ENCODE measurements around the gene GRK5.

The GRK5 gene

DNA sequence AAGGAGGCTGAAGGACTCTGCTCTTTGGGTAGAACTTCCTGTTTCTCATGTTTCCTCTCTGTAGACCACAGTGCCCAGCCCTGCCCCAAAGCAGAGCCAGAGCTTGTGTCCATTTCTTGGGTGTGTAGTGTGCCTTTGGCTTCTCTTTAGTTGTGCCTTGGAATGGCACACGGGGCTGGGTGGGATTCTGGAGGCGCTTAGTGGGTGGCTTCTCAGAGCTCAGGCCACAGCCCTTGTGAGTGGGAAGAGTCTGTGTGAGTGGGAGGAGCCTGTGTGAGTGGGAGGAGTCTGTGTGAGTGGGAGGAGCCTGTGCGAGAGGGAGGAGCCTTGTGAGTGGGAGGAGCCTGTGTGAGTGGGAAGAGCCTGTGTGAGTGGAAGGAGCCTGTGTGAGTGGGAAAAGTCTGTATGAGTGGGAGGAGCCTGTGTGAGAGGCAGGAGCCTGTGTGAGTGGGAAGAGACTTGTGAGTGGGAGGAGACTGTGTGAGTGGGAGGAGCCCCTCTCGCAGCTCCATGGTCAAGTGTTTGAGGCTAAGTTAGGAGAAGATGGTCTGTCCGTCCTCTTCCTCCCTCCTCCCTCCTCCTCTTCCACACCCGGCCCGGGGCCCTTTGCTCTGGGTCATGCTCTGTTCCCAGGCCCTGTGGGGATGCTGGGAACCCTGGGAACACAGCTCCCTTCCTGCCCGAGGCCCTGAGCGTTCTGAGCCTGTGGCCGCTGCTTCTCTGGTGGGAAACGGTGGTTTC is 153.0 kb downstream of the GRK5 start:
- no peak overlapping the region for H4K5ac ChIP-seq (ENCODE audit: low read length)
- no peaks in the 10 kb centered on the region for H3K36me3 ChIP-seq (ENCODE audit: control insufficient read depth, insufficient read depth, low read length)
- H2BK120ac ChIP-seq (ENCODE audit: low read depth, low read length) = no peak overlapping the region
- H3K4me3 ChIP-seq (ENCODE audit: low read length) = no peak overlapping the region
- no peak overlapping the region for H3K4ac ChIP-seq (ENCODE audit: low read depth, low read length)
- no peaks in the 10 kb centered on the region for H3K4me1 ChIP-seq (ENCODE audit: control insufficient read depth, low read depth, low read length)
- WGBS (ENCODE audit: extremely low coverage, insufficient coverage, low lambda C conversion rate) = no CpG with 5 or more reads among the region's 11 CpGs
- H3K27ac ChIP-seq (ENCODE audit: low read depth, low read length) = no peak overlapping the region
- DNase-seq = no peak
- H3K23ac ChIP-seq (ENCODE audit: low read length) = no peak overlapping the region
- H3K4me2 ChIP-seq (ENCODE audit: low read length) = no peak overlapping the region
- H4K8ac ChIP-seq (ENCODE audit: low read depth, low read length) = no peak overlapping the region
- H2AK5ac ChIP-seq (ENCODE audit: low read length) = no peak overlapping the region
- no peak overlapping the region for H3K9ac ChIP-seq (ENCODE audit: low read length)
- no peaks in the 10 kb centered on the region for H3K27me3 ChIP-seq (ENCODE audit: insufficient read depth, low read length, poor library complexity)
- H3K18ac ChIP-seq (ENCODE audit: low read length) = no peak overlapping the region
- H2BK5ac ChIP-seq (ENCODE audit: low read length) = no peak overlapping the region
- H3K79me2 ChIP-seq (ENCODE audit: control insufficient read depth, insufficient read depth, low read length) = no peaks in the 10 kb centered on the region
- no peaks in the 10 kb centered on the region for H3K79me1 ChIP-seq (ENCODE audit: low read length)
- no peak overlapping the region for H3K56ac ChIP-seq (ENCODE audit: low read length)
- no peak overlapping the region for H2BK15ac ChIP-seq (replicated peaks; ENCODE audit: low read depth)

DNA sequence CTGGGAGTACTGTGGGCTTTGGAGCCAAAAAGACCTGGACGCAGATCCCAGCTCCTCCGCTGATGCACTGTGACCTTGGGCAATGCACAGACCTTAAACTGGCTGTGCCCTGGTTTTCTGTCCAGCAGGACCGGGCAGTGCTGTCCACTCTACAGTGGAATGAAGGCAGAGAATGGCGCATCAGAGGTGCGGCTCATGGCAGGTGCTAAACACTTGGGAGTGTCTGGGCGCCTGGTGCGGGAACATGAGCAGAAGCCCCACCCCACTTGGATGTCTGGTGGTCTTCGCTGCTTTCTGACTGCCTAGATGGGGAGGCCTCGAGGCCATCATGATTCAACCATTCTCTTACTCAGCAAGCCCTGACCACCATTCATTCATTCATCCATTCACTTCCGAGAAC is 153.7 kb downstream of the GRK5 start:
- Histone ChIP-seq H3K36me3 (ENCODE audit: control insufficient read depth, insufficient read depth, low read length) (no peaks in the 10 kb centered on the region), H3K4ac (ENCODE audit: low read depth, low read length) (no peak overlapping the region), H3K4me1 (ENCODE audit: control insufficient read depth, low read depth, low read length) (no peaks in the 10 kb centered on the region), H2BK5ac (ENCODE audit: low read length) (no peak overlapping the region), H3K4me2 (ENCODE audit: low read length) (no peak overlapping the region), H3K79me1 (ENCODE audit: low read length) (no peaks in the 10 kb centered on the region), H2AK5ac (ENCODE audit: low read length) (no peak overlapping the region), H4K5ac (ENCODE audit: low read length) (no peak overlapping the region), H3K56ac (ENCODE audit: low read length) (no peak overlapping the region), H3K4me3 (ENCODE audit: low read length) (no peak overlapping the region), H3K18ac (ENCODE audit: low read length) (no peak overlapping the region), H4K8ac (ENCODE audit: low read depth, low read length) (no peak overlapping the region), H3K79me2 (ENCODE audit: control insufficient read depth, insufficient read depth, low read length) (no peaks in the 10 kb centered on the region), H3K27me3 (ENCODE audit: insufficient read depth, low read length, poor library complexity) (no peaks in the 10 kb centered on the region), H3K27ac (ENCODE audit: low read depth, low read length) (no peak overlapping the region), H2BK120ac (ENCODE audit: low read depth, low read length) (no peak overlapping the region), H2BK15ac (replicated peaks; ENCODE audit: low read depth) (no peak overlapping the region), H3K9ac (ENCODE audit: low read length) (no peak overlapping the region), H3K23ac (ENCODE audit: low read length) (no peak overlapping the region)
- no peak for DNase-seq
- WGBS (ENCODE audit: extremely low coverage, insufficient coverage, low lambda C conversion rate) = no CpG with 5 or more reads among the region's 10 CpGs

DNA sequence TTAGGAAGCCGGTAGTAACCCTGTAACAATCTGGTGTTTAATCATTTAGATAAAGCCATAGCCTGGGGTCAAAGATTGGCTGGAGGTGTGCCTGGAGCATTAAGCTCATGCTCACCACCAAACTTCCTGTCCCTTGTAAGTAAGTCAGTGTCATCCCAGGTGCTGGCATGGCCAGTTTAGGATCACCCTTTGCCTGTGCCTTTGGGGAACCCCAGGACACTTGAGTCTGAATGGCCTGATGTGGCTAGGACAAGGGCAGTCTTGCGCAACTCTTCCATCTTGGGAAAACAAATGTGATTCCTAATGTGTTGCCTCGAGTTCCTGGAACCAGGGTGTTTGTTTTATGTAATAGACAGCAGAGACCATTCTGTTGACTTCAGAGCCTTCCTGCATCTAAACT is 154.8 kb downstream of the GRK5 start:
- peaks cover 4% of the 10 kb centered on the region for H3K4me1 ChIP-seq (ENCODE audit: control insufficient read depth, low read depth, low read length)
- H3K4ac ChIP-seq (ENCODE audit: low read depth, low read length) = no peak overlapping the region
- no peak overlapping the region for H4K5ac ChIP-seq (ENCODE audit: low read length)
- no peak overlapping the region for H3K56ac ChIP-seq (ENCODE audit: low read length)
- no peak overlapping the region for H3K4me3 ChIP-seq (ENCODE audit: low read length)
- no peak overlapping the region for H3K4me2 ChIP-seq (ENCODE audit: low read length)
- H3K79me1 ChIP-seq (ENCODE audit: low read length) = no peaks in the 10 kb centered on the region
- H3K9ac ChIP-seq (ENCODE audit: low read length) = no peak overlapping the region
- H3K27me3 ChIP-seq (ENCODE audit: insufficient read depth, low read length, poor library complexity) = no peaks in the 10 kb centered on the region
- no peak overlapping the region for H4K8ac ChIP-seq (ENCODE audit: low read depth, low read length)
- no peak overlapping the region for H2BK120ac ChIP-seq (ENCODE audit: low read depth, low read length)
- H2BK5ac ChIP-seq (ENCODE audit: low read length) = no peak overlapping the region
- no peak overlapping the region for H3K23ac ChIP-seq (ENCODE audit: low read length)
- no peaks in the 10 kb centered on the region for H3K36me3 ChIP-seq (ENCODE audit: control insufficient read depth, insufficient read depth, low read length)
- WGBS (ENCODE audit: extremely low coverage, insufficient coverage, low lambda C conversion rate) = no CpG with 5 or more reads among the region's 3 CpGs
- H3K18ac ChIP-seq (ENCODE audit: low read length) = no peak overlapping the region
- no peak for DNase-seq
- H3K27ac ChIP-seq (ENCODE audit: low read depth, low read length) = no peak overlapping the region
- H2BK15ac ChIP-seq (replicated peaks; ENCODE audit: low read depth) = no peak overlapping the region
- H2AK5ac ChIP-seq (ENCODE audit: low read length) = no peak overlapping the region
- no peaks in the 10 kb centered on the region for H3K79me2 ChIP-seq (ENCODE audit: control insufficient read depth, insufficient read depth, low read length)

DNA sequence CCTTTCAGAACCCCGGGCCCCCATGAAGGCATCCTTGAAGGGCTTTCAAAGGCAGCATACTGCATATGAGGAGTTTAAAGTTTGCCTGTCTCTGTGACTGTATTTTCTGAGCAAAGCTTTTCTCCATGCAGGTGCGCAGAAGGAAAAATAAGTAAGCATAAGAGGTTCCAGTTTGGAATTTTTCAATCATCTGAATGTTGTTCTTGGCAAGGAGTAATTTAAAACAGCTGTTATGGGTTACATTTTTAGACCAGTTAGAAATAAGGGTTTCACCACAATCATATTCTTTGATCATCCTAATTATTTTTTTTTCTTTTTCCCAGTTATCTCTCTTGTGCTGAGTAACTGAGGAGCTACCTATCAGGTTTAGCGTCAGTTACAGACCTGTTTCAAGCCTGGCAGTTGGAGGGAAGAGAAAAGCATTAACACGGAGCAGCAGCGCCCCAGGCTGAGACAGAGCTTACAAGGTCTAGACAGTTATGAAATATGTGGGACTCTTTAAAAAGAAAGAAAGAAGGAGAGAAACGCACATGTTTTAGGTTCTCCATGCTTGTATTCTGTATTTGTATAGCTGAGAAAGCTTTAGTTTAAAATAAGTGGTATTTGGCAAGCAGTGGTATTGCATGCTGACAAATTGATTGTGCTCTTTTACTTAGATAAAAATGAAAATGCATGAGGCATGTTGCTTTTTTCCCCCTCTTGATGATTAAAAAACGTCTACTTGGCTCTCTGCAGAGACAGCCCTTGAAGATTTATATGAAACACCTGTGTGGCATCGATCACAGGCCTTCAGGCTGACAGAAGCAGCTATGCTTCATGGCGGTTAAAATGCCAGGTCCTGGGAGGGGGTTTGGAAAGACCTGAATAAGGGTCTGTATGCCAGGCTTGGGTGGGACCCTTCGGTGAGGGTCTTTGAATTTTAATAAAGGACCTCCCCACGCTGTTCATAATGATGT is 157.6 kb downstream of the GRK5 start:
- peaks cover 4% of the 10 kb centered on the region for H3K4me1 ChIP-seq (ENCODE audit: control insufficient read depth, low read depth, low read length)
- no peak overlapping the region for H2BK5ac ChIP-seq (ENCODE audit: low read length)
- H2AK5ac ChIP-seq (ENCODE audit: low read length) = no peak overlapping the region
- H3K27ac ChIP-seq (ENCODE audit: low read depth, low read length) = no peak overlapping the region
- H3K79me2 ChIP-seq (ENCODE audit: control insufficient read depth, insufficient read depth, low read length) = no peaks in the 10 kb centered on the region
- H3K9ac ChIP-seq (ENCODE audit: low read length) = no peak overlapping the region
- H2BK120ac ChIP-seq (ENCODE audit: low read depth, low read length) = no peak overlapping the region
- no CpG with 5 or more reads among the region's 11 CpGs for WGBS (ENCODE audit: extremely low coverage, insufficient coverage, low lambda C conversion rate)
- H3K4me2 ChIP-seq (ENCODE audit: low read length) = no peak overlapping the region
- H4K8ac ChIP-seq (ENCODE audit: low read depth, low read length) = no peak overlapping the region
- no peak overlapping the region for H3K56ac ChIP-seq (ENCODE audit: low read length)
- H2BK15ac ChIP-seq (replicated peaks; ENCODE audit: low read depth) = no peak overlapping the region
- no peak overlapping the region for H3K4ac ChIP-seq (ENCODE audit: low read depth, low read length)
- DNase-seq = no peak
- H3K23ac ChIP-seq (ENCODE audit: low read length) = no peak overlapping the region
- no peak overlapping the region for H3K4me3 ChIP-seq (ENCODE audit: low read length)
- H3K18ac ChIP-seq (ENCODE audit: low read length) = no peak overlapping the region
- no peaks in the 10 kb centered on the region for H3K36me3 ChIP-seq (ENCODE audit: control insufficient read depth, insufficient read depth, low read length)
- no peaks in the 10 kb centered on the region for H3K27me3 ChIP-seq (ENCODE audit: insufficient read depth, low read length, poor library complexity)
- no peak overlapping the region for H4K5ac ChIP-seq (ENCODE audit: low read length)
- H3K79me1 ChIP-seq (ENCODE audit: low read length) = no peaks in the 10 kb centered on the region

DNA sequence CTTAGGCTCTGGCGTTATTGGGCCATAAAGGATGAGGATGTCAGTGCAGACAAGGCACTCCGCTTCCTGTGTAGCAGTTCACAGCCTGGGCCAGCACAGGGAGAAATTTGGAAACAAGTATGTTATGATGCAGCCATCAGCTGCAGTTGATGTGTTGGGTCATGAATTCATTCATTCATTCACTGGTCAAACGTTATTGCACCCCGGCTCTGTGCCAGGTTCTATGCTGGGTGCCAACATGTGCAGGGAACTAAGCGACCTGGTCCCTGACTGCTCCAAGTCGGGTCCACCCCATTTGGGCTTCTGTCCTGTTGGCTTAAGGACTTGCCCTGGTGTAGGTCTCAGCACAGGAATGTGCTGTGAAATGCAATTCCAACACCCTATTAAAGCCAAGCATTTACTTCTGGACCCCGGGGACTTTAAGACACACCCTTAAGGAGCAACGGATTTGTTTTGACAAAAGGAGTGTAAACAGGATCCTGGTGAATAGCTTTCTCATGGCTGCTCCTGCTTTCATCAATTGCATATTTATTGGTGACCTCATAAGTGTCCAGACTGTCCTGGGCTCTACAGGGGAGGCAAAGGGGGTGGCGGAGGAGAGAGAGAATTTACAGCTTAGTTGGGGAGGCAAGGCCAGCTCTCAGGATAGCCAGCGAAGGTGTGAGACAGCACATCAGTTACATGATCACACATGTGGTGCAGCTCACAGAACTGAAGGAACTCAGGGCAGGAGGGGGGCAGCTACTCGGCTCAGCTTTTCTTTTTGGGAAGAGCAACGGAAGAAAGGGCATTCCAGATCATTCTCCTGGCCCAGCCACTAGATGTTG is 158.6 kb downstream of the GRK5 start:
- peak; percentile 84 for DNase-seq
- H3K4me3 ChIP-seq (ENCODE audit: low read length) = no peak overlapping the region
- H2AK5ac ChIP-seq (ENCODE audit: low read length) = no peak overlapping the region
- H4K8ac ChIP-seq (ENCODE audit: low read depth, low read length) = no peak overlapping the region
- no peak overlapping the region for H2BK5ac ChIP-seq (ENCODE audit: low read length)
- no peak overlapping the region for H3K4ac ChIP-seq (ENCODE audit: low read depth, low read length)
- H3K27ac ChIP-seq (ENCODE audit: low read depth, low read length) = no peak overlapping the region
- no peak overlapping the region for H3K4me2 ChIP-seq (ENCODE audit: low read length)
- H2BK15ac ChIP-seq (replicated peaks; ENCODE audit: low read depth) = no peak overlapping the region
- WGBS (ENCODE audit: extremely low coverage, insufficient coverage, low lambda C conversion rate) = no CpG with 5 or more reads among the region's 12 CpGs
- H3K23ac ChIP-seq (ENCODE audit: low read length) = no peak overlapping the region
- H4K5ac ChIP-seq (ENCODE audit: low read length) = no peak overlapping the region
- H3K56ac ChIP-seq (ENCODE audit: low read length) = no peak overlapping the region
- H3K79me2 ChIP-seq (ENCODE audit: control insufficient read depth, insufficient read depth, low read length) = no peaks in the 10 kb centered on the region
- no peaks in the 10 kb centered on the region for H3K27me3 ChIP-seq (ENCODE audit: insufficient read depth, low read length, poor library complexity)
- peaks cover 4% of the 10 kb centered on the region for H3K4me1 ChIP-seq (ENCODE audit: control insufficient read depth, low read depth, low read length)
- no peaks in the 10 kb centered on the region for H3K36me3 ChIP-seq (ENCODE audit: control insufficient read depth, insufficient read depth, low read length)
- H3K18ac ChIP-seq (ENCODE audit: low read length) = no peak overlapping the region
- H3K9ac ChIP-seq (ENCODE audit: low read length) = no peak overlapping the region
- H3K79me1 ChIP-seq (ENCODE audit: low read length) = no peaks in the 10 kb centered on the region
- no peak overlapping the region for H2BK120ac ChIP-seq (ENCODE audit: low read depth, low read length)

Data from mesendoderm (in vitro differentiated cells).